RPMI7951 (cell line): Measurements from ENCODE around the gene DERL3. TPM values are rescaled to one million over a fixed set of nuclear protein-coding genes. Genes with fewer than 3 reads are reported as not detected.
"Not testable (repeated sequence)": the region's sequence is repeated elsewhere in the genome, so short reads cannot be mapped to it uniquely, and the experiment has no call there.

Experiments
- DNase-seq: peaks from one replicate; pipeline ENCODE4 v3.0.0-alpha.2; 2012; ENCODE audit warnings: low read depth
- total RNA-seq: library from RNA; depleted of rRNA; stranded (reverse); fragments of >200 nt; shearing (Covaris generic); gene quantifications from 2 replicates; pipeline ENCODE4 v1.2.3, GENCODE V29; 2014; rRNA removed

Gene DERL3
- total RNA-seq: 1.9 and 4.2 TPM in 2 replicates

DNA sequence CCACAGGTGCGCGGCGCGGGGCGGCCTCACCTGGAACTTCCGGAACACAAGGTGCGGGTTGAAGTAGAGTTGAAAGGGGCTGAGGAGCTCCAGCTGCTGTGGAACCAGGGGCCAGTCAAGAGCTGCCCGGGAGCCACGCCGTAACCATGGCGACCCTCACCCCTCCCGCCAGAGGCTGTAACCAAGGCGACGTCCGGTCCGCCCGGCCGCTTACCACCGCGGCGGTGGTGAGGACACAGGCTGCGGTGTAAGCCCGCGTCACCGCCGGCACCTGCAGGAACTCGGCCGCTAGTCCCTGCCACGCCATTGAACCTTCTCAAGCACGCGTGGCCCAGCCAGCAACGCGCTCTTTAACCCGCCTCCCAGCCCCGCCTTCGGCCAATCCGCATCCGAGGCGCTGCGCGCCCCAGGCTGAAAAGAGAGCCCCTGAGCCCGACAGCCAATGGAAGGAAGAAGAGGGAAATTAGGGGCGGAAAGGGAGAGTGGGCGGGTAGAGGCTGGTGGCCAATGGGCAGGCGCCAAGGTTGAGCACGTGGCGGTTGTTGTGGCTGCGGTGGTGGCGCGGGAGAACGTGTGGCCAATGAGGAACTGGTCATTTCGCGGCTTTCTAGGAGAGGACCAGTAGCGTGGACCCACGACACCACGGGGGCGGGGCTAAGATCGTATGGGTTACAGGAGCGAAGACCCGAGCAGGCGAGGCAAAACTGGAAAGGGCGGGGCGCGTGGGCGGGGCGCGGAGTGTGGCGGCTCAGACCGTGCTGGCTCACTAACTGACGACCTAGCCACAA, at the start of gene DERL3:
Gene DERL3 (minus strand): TSS at position 326 of the 788 bp plus-strand sequence. CDS start 19 bp downstream, at position 307.
- peak; percentile 99 for DNase-seq

DNA sequence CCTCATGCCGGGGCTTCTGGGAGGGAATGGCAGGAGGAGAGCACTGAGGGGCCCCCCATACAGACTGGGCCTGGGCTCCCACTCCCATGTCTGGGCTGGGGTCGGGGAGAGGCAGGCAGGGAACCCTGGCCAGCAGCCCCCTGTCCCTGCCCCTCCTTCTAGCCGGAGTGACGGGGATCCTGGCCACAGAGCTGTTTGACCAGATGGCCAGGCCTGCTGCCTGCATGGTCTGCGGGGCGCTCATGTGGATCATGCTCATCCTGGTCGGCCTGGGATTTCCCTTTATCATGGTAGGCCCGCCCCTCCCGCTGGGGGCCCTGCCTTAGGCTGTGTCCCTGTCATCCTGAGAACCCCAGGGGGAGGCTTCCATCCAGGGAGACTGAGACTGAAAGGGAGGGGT, 45.3 kb upstream of the DERL3 start:
- no peak for DNase-seq

DNA sequence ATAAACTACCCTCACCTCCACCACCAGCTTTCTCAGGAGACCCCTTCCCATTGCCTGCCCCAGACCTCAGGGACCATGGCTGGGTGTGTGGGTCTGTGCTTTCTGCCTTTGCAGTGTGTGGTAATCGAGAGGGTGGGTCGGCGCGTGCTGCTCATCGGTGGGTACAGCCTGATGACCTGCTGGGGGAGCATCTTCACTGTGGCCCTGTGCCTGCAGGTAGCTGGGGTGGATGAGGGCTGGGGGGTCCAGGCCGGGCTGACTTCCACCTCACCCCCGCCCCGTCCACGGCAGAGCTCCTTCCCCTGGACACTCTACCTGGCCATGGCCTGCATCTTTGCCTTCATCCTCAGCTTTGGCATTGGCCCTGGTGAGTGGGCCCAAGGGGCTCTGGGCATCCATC, 44.9 kb upstream of the DERL3 start:
- no peak for DNase-seq

- no peak for DNase-seq
These were observed 43.6 kb upstream of the DERL3 start for GRCh38 chr22:23882370-23882769.

DNA sequence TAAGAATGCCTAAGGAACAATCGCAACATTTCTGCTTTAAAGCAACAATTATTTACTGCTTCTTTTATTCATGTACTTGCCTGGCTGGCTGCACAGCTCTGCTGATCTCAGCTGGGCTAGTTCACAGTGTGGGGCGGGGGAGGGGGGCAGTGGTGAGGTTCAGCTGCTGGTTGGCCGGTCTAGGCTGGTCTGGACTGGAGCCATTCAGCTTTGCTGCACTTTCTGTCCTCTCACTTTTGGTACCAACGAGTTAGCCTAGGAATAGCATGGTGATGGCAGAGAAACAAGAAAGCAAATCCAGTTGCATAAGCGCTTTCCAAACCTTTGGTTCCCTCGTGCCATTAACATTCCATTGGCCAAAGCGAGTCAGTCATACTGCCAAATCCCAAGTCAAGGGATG, 39.4 kb upstream of the DERL3 start:
- no peak for DNase-seq

GRCh38 chr22:23877566-23877965, 38.8 kb upstream of the DERL3 start:
- no peak for DNase-seq

- no peak for DNase-seq
These were observed 37.0 kb upstream of the DERL3 start for GRCh38 chr22:23875801-23876200.

GRCh38 chr22:23874871-23875270, 36.1 kb upstream of the DERL3 start:
- no peak for DNase-seq

- no peak for DNase-seq
These were observed 29.8 kb upstream of the DERL3 start for GRCh38 chr22:23868580-23868979.

DNA sequence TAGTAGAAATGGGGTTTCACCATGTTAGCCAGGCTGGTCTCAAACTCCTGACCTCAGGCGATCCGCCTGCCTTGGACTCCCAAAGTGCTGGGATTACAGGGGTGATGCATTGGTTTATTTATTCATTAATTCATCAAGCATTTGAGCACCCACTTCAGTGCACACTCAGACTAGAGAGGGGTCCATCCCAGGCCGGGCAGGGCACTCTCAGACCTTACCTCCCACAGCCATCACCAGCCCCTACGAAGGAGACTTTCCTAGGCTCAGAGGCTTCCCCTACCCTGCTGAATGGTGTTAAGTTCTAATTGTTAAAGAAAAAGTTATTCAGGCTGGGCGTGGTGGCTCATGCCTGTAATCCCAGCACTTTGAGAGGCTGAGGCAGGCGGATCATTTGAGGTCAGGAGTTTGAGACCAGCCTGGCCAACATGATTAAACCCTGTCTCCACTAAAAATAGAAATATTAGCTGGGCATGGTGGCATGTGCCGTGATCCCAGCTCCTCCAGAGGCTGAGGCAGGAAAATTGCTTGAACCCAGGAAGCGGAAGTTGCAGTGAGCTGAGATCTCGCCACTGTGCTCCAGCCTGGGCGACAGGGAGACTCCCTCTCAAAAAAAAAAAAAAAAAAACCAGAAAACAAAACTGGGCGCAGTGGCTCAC, 25.8 kb upstream of the DERL3 start:
- not testable (repeated sequence) for DNase-seq

DNA sequence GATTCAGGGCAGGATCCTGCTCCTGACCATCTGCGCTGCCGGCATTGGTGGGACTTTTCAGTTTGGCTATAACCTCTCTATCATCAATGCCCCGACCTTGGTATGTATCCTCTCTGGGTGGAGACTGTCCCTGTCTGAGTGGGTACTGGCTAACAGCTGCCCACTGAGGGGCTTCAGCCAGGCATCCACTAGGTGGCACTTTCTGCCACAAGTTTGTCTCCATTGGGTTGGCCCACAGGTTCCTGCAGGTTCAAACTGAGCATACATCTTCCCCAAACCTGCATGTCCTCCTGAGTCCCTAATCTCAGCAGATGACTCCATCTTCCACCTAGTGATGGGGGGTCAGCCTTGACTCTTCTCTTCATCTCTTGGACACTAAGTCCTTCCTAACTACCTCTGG, 23.3 kb upstream of the DERL3 start:
- DNase-seq: peak; percentile 24

DNA sequence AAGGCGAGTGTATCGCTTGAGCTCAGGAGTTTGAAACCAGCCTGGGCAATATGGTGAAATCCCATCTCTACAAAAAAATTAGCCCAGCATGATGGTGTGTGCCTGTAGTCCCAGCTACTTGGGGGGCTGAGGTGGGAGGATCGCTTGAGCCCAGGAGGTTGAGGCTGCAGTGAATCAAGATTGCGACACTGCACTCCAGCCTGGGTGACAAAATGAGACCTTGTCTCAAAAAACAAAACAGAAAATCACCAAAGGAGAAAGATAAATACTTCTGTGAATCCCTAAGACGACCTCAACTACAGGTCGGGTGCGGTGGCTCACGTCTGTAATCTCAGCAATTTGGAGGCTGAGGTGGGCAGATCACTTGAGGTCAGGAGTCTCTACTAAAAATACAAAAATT, 21.4 kb upstream of the DERL3 start:
- DNase-seq: not testable (repeated sequence)

GRCh38 chr22:23859201-23859600, 20.4 kb upstream of the DERL3 start:
- no peak for DNase-seq

GRCh38 chr22:23858484-23858815, 19.6 kb upstream of the DERL3 start:
- DNase-seq: no peak

GRCh38 chr22:23857606-23858483, 19.0 kb upstream of the DERL3 start, which contains the start of gene SLC2A11:
Gene SLC2A11 (plus strand): TSS chr22:23857875. CDS start chr22:23858000, 125 bp downstream.
- DNase-seq: peak; percentile 93

- peak; percentile 98 for DNase-seq
These were observed 18.2 kb upstream of the DERL3 start for GRCh38 chr22:23856721-23857605.

DNA sequence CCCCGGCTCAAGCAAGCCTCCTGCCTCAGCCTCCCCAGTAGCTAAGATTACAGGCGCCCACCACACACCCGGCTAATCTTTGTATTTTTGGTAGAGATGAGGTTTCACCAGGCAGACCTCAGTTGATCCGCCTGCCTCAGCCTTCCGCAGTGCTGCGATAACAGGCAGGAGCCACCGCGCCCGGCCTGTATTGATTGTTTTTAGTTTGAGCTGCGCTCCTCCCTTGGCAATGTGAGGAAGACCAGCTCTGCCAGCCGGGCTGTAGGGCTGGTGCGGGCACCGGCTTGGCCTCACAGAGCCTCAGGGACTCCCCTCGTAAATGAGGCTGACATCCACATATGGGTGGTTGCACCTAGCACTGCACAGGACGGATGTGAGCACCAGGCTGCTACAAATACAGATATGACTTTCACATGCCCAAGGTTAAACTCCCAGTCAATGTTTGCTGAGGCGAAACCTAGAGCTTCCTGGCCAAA, 11.4 kb upstream of the DERL3 start:
- no peak for DNase-seq

DNA sequence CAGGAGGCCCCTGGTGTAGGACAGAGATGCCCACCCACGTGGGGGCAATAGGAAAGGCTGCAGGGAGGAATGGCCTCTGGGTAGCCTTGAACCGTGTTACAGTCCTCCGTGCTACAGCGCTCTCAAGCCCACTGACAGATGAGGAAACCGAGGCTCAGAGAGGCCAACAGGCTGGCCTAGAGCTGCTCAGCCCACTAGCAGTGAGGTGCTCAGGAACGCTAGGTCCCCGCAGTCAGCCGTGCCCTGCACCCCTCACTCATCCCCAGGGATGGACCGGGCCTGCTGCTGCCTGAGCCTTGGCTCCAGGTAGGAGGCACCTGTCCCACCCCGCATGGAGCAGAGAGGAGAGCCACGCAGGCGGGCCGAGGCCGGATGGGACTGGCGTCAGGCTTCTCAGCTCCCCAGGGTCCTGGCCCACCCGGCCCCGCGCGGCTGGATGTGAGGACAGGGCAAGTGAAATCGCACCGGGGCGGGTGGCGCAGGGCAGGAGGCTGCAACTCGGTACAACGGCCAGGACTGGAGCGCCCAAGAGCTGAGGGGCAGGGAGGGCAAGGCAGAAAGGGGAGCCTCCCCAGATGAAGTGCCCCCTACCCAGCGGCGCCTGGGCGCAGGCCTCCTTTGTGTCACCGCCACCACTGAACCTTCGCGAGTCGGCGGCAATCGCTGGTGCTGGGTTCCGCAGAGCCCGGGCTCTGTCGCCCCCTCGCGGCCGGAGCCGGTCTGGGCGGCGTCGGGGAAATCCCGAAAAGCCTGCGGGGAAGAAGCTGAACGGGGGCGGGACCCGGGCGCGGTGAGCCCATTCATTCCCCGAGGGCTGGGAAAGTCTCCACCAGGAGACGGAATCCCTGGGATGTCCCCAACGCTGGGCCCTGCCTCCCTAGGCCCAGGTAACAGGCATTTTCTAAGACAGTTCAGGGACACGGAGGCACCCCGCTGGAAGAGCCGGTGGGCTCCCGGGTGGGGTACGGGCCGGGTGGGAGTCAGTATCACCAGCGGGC, 10.5 kb upstream of the DERL3 start:
- peak; percentile 71 for DNase-seq

DNA sequence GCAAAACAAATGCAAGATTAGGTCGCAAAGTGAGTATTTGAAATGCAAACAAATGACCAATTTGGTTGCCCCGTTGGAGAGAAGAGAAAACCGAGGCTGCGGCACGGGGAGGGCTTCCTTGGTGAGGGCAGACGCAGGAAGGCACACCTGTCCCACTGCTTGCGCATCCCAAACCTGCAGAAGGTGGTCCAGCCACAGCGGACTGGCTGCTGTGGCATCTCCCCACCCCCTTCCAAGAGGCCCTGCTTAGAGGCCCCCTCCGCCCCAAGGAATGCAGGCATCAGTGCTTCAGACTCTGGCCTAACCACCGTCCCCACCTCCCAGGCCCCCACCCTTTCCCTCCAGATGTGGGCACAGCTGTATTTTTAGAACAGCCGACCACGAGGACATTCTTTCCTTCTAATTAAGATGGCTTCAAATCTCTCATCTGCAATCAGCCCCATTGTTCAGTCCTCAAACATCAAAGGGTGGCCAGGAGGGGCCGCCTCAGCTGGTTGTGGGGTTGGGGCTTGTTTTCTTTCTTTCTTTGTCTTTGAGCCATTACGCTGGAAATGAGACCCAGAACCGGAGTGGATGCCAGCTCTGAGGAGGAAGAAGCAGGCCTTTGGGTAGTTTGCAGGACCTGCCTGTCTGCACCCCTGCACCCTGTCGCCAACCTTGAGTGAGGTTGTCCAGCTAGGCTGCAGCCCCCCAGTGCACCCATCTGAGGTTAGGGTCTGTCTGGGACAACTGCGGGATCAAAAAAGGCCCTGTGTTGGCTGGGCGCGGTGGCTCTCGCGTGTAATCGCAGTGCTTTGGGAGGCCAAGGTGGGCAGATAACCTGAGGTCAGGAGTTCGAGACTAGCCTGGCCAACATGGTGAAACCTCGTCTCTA, 9.4 kb upstream of the DERL3 start:
- DNase-seq: peak; percentile 45
